Subcutaneous abdominal adipose tissue (tissue), 5 donors: Measurements from ENCODE around the gene MSI2.

ENCODE experiments used
- H3K27ac ChIP-seq: one replicate; pipeline ENCODE4 v1.7.0; 2013; ENCODE audit warnings: low read depth, mild to moderate bottlenecking, inconsistent platforms, low read length, moderate library complexity
- H3K27me3 ChIP-seq, 5 donors: one replicate each; pipeline ENCODE4 v1.7.0; 2013; ENCODE audit warnings: low read length in 5 of 5, inconsistent platforms in 1 of 5; ENCODE audit not compliant: control insufficient read depth in 5 of 5, insufficient read depth in 4 of 5
- H3K36me3 ChIP-seq, 5 donors: one replicate each; pipeline ENCODE4 v1.7.0; 2013; ENCODE audit warnings: low read length in 5 of 5; ENCODE audit not compliant: control insufficient read depth in 5 of 5, insufficient read depth in 5 of 5
- H3K4me1 ChIP-seq, 5 donors: one replicate each; pipeline ENCODE4 v1.7.0; 2013; ENCODE audit warnings: low read length in 5 of 5, mild to moderate bottlenecking in 3 of 5, moderate library complexity in 1 of 5; ENCODE audit not compliant: control insufficient read depth in 5 of 5, insufficient read depth in 5 of 5
- H3K4me3 ChIP-seq, 5 donors: one replicate each; pipeline ENCODE4 v1.7.0; 2013; ENCODE audit warnings: low read length in 5 of 5, low read depth in 1 of 5
- H3K9ac ChIP-seq, 5 donors: one replicate each; pipeline ENCODE4 v1.7.0; 2013; ENCODE audit warnings: low read length in 5 of 5, mild to moderate bottlenecking in 4 of 5, moderate library complexity in 3 of 5
- H3K9me3 ChIP-seq, 5 donors: one replicate each; pipeline ENCODE4 v1.7.0; 2013; ENCODE audit warnings: low read length in 5 of 5; ENCODE audit not compliant: control insufficient read depth in 5 of 5
- donor health status: healthy.
- donor health status: healthy.
- donor health status: healthy.
- donor health status: healthy.
- donor health status: healthy.

Gene MSI2

DNA sequence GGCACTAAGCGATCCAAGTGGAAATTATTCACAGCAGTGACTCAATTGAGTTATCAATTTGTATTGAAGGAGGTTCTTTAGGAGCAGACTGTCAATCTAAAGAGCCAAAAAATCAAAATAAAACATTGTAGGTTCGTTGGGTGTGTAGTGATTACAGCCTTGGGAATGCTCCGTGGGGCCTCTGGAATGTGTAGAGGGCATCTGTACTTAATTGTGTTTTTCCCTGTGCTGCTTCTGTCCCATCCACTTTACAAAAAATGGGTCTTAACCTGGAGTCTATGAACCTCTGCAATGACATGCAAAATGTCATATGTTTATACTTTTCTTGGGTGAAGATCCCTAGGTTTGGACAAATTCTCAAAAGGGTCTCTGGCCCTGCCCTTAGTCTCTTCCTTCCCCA is 273.7 kb downstream of the MSI2 start:
- H3K4me1 ChIP-seq: peaks cover 0 to 11% (median 0%) of the 10 kb centered on the region in 5 donors
- no peak overlapping the region for H3K27ac ChIP-seq

DNA sequence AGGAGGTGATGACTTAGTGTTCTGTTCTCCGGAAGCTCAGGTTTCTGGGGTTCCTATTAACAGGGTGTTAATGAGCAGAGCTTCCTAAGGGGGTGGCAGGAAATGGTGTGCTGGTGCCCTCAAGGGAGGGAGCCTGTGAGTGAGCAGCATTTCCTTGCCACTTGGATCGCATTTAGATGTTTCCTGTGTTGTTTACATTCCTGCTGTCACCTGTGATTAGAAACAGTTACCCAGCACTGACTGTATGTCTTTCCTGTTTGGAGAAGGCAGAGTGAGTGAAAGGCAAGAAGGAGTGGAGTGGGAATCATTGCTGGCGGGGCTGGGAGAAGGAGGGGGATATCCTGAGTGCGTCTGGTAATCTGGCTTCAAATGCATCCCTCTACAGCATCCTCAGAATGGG is 274.2 kb downstream of the MSI2 start:
- H3K36me3 ChIP-seq: peaks cover 0 to 5% (median 0%) of the 10 kb centered on the region in 5 donors
- H3K27me3 ChIP-seq: no peaks in the 10 kb centered on the region
- peaks cover 0 to 11% (median 0%) of the 10 kb centered on the region in 5 donors for H3K4me1 ChIP-seq
- no peak overlapping the region for H3K4me3 ChIP-seq
- no peaks in the 10 kb centered on the region for H3K9me3 ChIP-seq
- peak overlapping the region in 1 of 5 donors; percentile 25 for H3K9ac ChIP-seq
- H3K27ac ChIP-seq: no peak overlapping the region

More for the DNA sequence above, 273.7 kb downstream of the MSI2 start:
- Histone ChIP-seq H3K9ac (no peak overlapping the region), H3K9me3 (no peaks in the 10 kb centered on the region), H3K36me3 (peaks cover 0 to 5% (median 0%) of the 10 kb centered on the region in 5 donors), H3K27me3 (no peaks in the 10 kb centered on the region), H3K4me3 (no peak overlapping the region)

GRCh38 chr17:57531078-57531477 is 274.8 kb downstream of the MSI2 start:
- Histone ChIP-seq H3K27ac (no peak overlapping the region), H3K36me3 (peaks cover 0 to 5% (median 0%) of the 10 kb centered on the region in 5 donors), H3K9me3 (no peaks in the 10 kb centered on the region), H3K9ac (peak overlapping the region in 1 of 5 donors; percentile 25), H3K4me1 (peaks cover 0 to 11% (median 0%) of the 10 kb centered on the region in 5 donors), H3K4me3 (no peak overlapping the region), H3K27me3 (no peaks in the 10 kb centered on the region)

DNA sequence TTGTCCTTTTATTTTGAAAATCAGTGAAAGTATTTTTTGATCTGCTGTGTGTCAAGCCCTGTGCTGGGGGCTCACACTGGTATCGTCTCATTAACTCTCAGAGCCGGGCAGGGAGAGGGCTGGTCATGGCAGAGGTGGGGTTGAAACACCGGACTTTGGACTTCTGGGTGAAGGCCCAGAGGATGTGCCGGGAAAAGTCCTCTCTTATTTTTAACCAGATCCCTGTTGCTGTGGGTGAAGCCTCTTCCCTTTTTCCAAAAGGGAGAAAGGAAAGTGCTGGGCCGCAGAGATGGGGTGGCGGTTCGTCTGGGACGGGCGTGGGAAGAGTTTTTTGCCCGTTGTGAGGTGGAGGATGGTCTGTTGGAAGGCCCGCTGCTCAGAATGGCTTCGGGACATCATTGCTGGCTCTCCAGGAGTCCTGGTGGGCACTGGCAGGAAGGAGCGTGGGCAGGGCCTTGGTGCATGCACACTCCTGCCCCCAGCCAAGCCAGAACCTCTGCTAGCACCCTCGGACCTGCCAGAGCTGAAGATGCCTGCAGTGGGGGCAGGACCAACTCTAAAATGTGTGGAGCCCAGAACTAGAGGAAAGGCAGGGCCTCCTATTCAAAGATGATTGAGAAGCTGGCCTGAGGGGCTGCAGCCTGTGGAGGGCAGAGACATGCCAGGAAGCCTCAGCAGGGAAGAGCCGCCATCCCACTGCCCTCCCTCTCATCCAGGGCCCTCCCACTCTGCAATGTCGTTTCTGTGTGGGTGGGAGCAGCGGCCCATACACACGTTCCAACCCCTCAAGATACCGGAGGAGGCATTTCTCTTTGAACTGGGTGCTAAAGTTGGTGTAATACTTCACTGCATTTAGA is 275.6 kb downstream of the MSI2 start:
- Histone ChIP-seq H3K36me3 (peaks cover 0 to 5% (median 0%) of the 10 kb centered on the region in 5 donors), H3K27ac (no peak overlapping the region), H3K9me3 (no peaks in the 10 kb centered on the region), H3K4me3 (no peak overlapping the region), H3K27me3 (no peaks in the 10 kb centered on the region), H3K9ac (no peak overlapping the region), H3K4me1 (peaks cover 0 to 11% (median 0%) of the 10 kb centered on the region in 5 donors)

DNA sequence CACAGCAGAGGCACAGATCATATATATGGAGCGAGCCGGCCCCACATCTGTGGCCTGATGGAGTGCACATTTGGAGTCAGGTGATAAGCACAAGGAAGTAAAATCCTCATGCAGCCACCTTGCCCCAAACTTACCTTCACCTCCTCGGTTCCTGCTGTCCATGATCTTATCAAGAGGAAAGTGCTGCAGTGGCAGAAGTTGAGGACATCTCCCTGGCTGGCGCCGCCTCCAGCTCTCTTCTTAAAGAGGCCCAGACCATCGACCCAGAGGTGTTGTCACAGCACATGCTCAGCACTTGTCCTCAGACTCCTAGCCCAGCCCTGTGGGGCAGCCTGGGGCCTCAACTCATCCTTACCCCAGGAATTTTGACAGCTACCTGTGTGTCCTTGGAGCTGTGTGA is 276.2 kb downstream of the MSI2 start:
- Histone ChIP-seq H3K4me3 (no peak overlapping the region), H3K4me1 (peaks cover 0 to 17% (median 0%) of the 10 kb centered on the region in 5 donors), H3K27me3 (no peaks in the 10 kb centered on the region), H3K36me3 (peaks cover 0 to 5% (median 0%) of the 10 kb centered on the region in 5 donors), H3K27ac (no peak overlapping the region), H3K9ac (no peak overlapping the region), H3K9me3 (no peaks in the 10 kb centered on the region)

- peaks cover 0 to 21% (median 0%) of the 10 kb centered on the region in 5 donors for H3K4me1 ChIP-seq
- peaks cover 0 to 5% (median 0%) of the 10 kb centered on the region in 5 donors for H3K36me3 ChIP-seq
- H3K27ac ChIP-seq: no peak overlapping the region
- H3K9ac ChIP-seq: no peak overlapping the region
- no peak overlapping the region for H3K4me3 ChIP-seq
- H3K27me3 ChIP-seq: no peaks in the 10 kb centered on the region
- no peaks in the 10 kb centered on the region for H3K9me3 ChIP-seq
Measured at GRCh38 chr17:57532966-57533365, 276.6 kb downstream of the MSI2 start.

DNA sequence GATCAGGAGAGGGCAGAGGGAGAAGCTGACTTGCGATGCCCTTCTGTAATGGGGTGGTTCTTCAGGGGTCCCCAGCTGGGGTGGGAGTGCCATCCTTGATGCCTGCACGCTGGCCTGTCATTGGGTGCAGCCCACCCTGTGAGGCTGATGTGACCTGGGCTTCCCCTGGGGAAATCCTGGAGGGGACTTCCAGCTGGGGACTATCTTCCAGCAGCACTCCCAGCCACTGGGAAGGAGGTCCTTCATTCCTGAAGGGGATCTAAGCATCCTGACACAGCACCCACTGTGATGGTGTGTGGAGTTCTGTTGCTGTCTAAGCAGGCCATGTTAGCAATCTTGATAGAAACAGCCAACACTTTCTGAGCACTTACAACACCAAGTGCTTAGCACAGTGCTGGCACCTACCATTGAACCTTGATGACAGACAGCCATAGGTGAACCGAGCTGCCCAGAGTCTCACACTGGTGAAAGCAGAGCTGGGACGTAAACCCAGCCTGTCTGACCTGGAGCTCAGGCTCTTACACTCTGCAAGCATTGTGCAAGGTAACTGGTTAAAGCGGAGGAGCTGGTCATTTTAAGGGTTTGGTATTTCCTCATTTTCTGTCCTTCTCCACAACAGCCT is 277.5 kb downstream of the MSI2 start:
- H3K9me3 ChIP-seq: no peaks in the 10 kb centered on the region
- no peak overlapping the region for H3K9ac ChIP-seq
- peaks cover 0 to 25% (median 6%) of the 10 kb centered on the region in 5 donors for H3K4me1 ChIP-seq
- H3K27me3 ChIP-seq: no peaks in the 10 kb centered on the region
- H3K4me3 ChIP-seq: no peak overlapping the region
- peaks cover 0 to 5% (median 0%) of the 10 kb centered on the region in 5 donors for H3K36me3 ChIP-seq
- no peak overlapping the region for H3K27ac ChIP-seq

- H3K27ac ChIP-seq: no peak overlapping the region
- no peaks in the 10 kb centered on the region for H3K27me3 ChIP-seq
- no peak overlapping the region for H3K9ac ChIP-seq
- H3K4me3 ChIP-seq: no peak overlapping the region
- peaks cover 0 to 24% (median 6%) of the 10 kb centered on the region in 5 donors for H3K4me1 ChIP-seq
- H3K9me3 ChIP-seq: no peaks in the 10 kb centered on the region
- H3K36me3 ChIP-seq: peaks cover 0 to 5% (median 0%) of the 10 kb centered on the region in 5 donors
Measured at GRCh38 chr17:57534863-57535248, 278.5 kb downstream of the MSI2 start.

GRCh38 chr17:57535249-57535966 is 279.1 kb downstream of the MSI2 start:
- no peak overlapping the region for H3K27ac ChIP-seq

More at GRCh38 chr17:57535249-57535966, 279.1 kb downstream of the MSI2 start:
- Histone ChIP-seq H3K4me3 (no peak overlapping the region), H3K4me1 (peaks cover 0 to 19% (median 6%) of the 10 kb centered on the region in 5 donors), H3K36me3 (peaks cover 0 to 5% (median 0%) of the 10 kb centered on the region in 5 donors), H3K27me3 (no peaks in the 10 kb centered on the region), H3K9ac (no peak overlapping the region), H3K9me3 (no peaks in the 10 kb centered on the region)
